IMR-90 (cell line): ENCODE data around the gene MAPKAP1. TPM values are rescaled to one million over a fixed set of nuclear protein-coding genes. Genes with fewer than 3 reads are reported as not detected.

Experiments used
- ATAC-seq: fragments of 200-7000 bp; cut with Tn5 transposase; 2 replicates; pipeline ENCODE4 v1.9.1; 2020; ENCODE audit warnings: low read depth, mild to moderate bottlenecking, moderate library complexity
- BruUV-seq: library from RNA; stranded (reverse); fragments of 400-500 nt; replicated peaks from 2 replicates; lab custom pipeline; 2021; lab: Mats Ljungman, UMichigan
- CTCF ChIA-PET: fragments of 300-600 bp; formaldehyde crosslinking; extraction: SDS; loops from one replicate; lab custom pipeline; 2021; ENCODE audit warnings: antibody characterized with exemption; lab: Yijun Ruan, JAX
- POLR2A ChIA-PET: fragments of 300-600 bp; sonication (Branson Sonifier 250); formaldehyde crosslinking; loops from one replicate; lab custom pipeline; 2022; ENCODE audit warnings: antibody characterized with exemption; ENCODE audit not compliant: unreplicated experiment; lab: Charles Lee
- DNase-seq: peaks from one replicate; pipeline ENCODE4 v3.0.0; 2013
- H2AFZ ChIP-seq: replicated peaks from 2 replicates; pipeline ENCODE3; 2013; ENCODE audit warnings: low read length, mild to moderate bottlenecking; ENCODE audit not compliant: poor library complexity
- H2AK5ac ChIP-seq: 2 replicates; pipeline ENCODE4 v1.6.1; 2013; ENCODE audit warnings: low read depth, low read length, inconsistent platforms
- H2AK9ac ChIP-seq: replicated peaks from 2 replicates; pipeline ENCODE3; 2013; ENCODE audit warnings: mild to moderate bottlenecking, low read depth, low read length, moderate library complexity; ENCODE audit not compliant: poor library complexity
- H2BK120ac ChIP-seq: 2 replicates; pipeline ENCODE4 v1.6.1; 2013; ENCODE audit warnings: low read depth, low read length, inconsistent platforms
- H2BK15ac ChIP-seq: 3 replicates; pipeline ENCODE4 v1.6.1; 2013; ENCODE audit warnings: low read depth, low read length, inconsistent platforms
- H2BK20ac ChIP-seq: 2 replicates; pipeline ENCODE4 v1.6.1; 2013; ENCODE audit warnings: low read depth, mild to moderate bottlenecking, inconsistent platforms, low read length, moderate library complexity
- H2BK5ac ChIP-seq: 2 replicates; pipeline ENCODE4 v1.6.1; 2013; ENCODE audit warnings: mild to moderate bottlenecking, low read depth, low read length, inconsistent platforms; ENCODE audit not compliant: poor library complexity, severe bottlenecking
- H3K14ac ChIP-seq: replicated peaks from 2 replicates; pipeline ENCODE4 v1.6.1; 2013; ENCODE audit warnings: low read depth, low read length, inconsistent platforms
- H3K18ac ChIP-seq: 2 replicates; pipeline ENCODE4 v1.6.1; 2013; ENCODE audit warnings: low read depth, low read length, control low read depth
- H3K23ac ChIP-seq: 2 replicates; pipeline ENCODE4 v1.6.1; 2013; ENCODE audit warnings: low read depth, low read length, inconsistent platforms
- H3K27ac ChIP-seq: 2 replicates; pipeline ENCODE4 v1.5.1; 2013; ENCODE audit warnings: mild to moderate bottlenecking, control low read depth, low read length; ENCODE audit not compliant: insufficient read depth
- H3K27me3 ChIP-seq: 2 replicates; pipeline ENCODE4 v1.6.1; 2013; ENCODE audit warnings: low read length; ENCODE audit not compliant: control insufficient read depth, insufficient read depth
- H3K36me3 ChIP-seq: 2 replicates; pipeline ENCODE4 v1.6.1; 2013; ENCODE audit warnings: low read length, mixed read lengths; ENCODE audit not compliant: control insufficient read depth, insufficient read depth
- H3K4ac ChIP-seq: 2 replicates; pipeline ENCODE4 v1.6.1; 2013; ENCODE audit warnings: low read depth, low read length, inconsistent platforms
- H3K4me1 ChIP-seq: 2 replicates; pipeline ENCODE4 v1.6.1; 2013; ENCODE audit warnings: low read length, mixed read lengths; ENCODE audit not compliant: control insufficient read depth, insufficient read depth
- H3K4me2 ChIP-seq: 2 replicates; pipeline ENCODE4 v1.6.1; 2013; ENCODE audit warnings: low read depth, mild to moderate bottlenecking, control low read depth, low read length, moderate library complexity
- H3K4me3 ChIP-seq: 2 replicates; pipeline ENCODE4 v1.5.1; 2013; ENCODE audit warnings: low read depth, mild to moderate bottlenecking, control low read depth, low read length, moderate library complexity; ENCODE audit not compliant: insufficient read depth
- H3K56ac ChIP-seq: 2 replicates; pipeline ENCODE4 v1.6.1; 2013; ENCODE audit warnings: low read length, inconsistent platforms; ENCODE audit not compliant: insufficient read depth; ENCODE audit errors: extremely low read depth
- H3K79me1 ChIP-seq, 2 experiments: 2 replicates each; pipeline ENCODE4 v1.6.1; 2013; ENCODE audit warnings: low read length in 2 of 2, inconsistent platforms in 1 of 2, low read depth in 1 of 2
- H3K9ac ChIP-seq: 2 replicates; pipeline ENCODE4 v1.6.1; 2013; ENCODE audit warnings: low read depth, low read length, control low read depth
- H3K9me1 ChIP-seq: 2 replicates; pipeline ENCODE4 v1.6.1; 2013; ENCODE audit warnings: low read length, inconsistent platforms; ENCODE audit not compliant: insufficient read depth
- H3K9me3 ChIP-seq: 2 replicates; pipeline ENCODE4 v1.6.1; 2013; ENCODE audit warnings: low read length; ENCODE audit not compliant: control insufficient read depth, insufficient read depth
- H4K20me1 ChIP-seq: 2 replicates; pipeline ENCODE4 v1.6.1; 2013; ENCODE audit warnings: low read length, inconsistent platforms; ENCODE audit not compliant: insufficient read depth
- H4K5ac ChIP-seq: 2 replicates; pipeline ENCODE4 v1.6.1; 2013; ENCODE audit warnings: mild to moderate bottlenecking, low read depth, low read length, control low read depth
- H4K8ac ChIP-seq, 2 experiments: 2 replicates each; pipeline ENCODE4 v1.6.1; 2013; ENCODE audit warnings: low read depth in 2 of 2, low read length in 2 of 2, control low read depth in 1 of 2, inconsistent platforms in 1 of 2
- H4K91ac ChIP-seq: 2 replicates; pipeline ENCODE4 v1.6.1; 2013; ENCODE audit warnings: low read depth, low read length, inconsistent platforms; ENCODE audit not compliant: insufficient read depth
- BHLHE40 ChIP-seq: fragments of 150-350 bp; IDR thresholded peaks from 2 replicates; pipeline ENCODE4 v1.6.1; 2016; ENCODE audit warnings: mild to moderate bottlenecking, low read depth, low read length
- CEBPB ChIP-seq: IDR thresholded peaks from 2 replicates; pipeline ENCODE4 v1.6.1; 2012; ENCODE audit warnings: low read depth, low read length, improper control_type of control experiment
- CHD1 ChIP-seq: IDR thresholded peaks from 2 replicates; pipeline ENCODE4 v1.6.1; 2012; ENCODE audit warnings: low read depth, low read length, improper control_type of control experiment
- FOS ChIP-seq: fragments of 150-350 bp; IDR thresholded peaks from 2 replicates; pipeline ENCODE4 v1.6.1; 2016; ENCODE audit warnings: low read depth, low read length
- MAZ ChIP-seq: IDR thresholded peaks from 2 replicates; pipeline ENCODE4 v1.6.1; 2012; ENCODE audit warnings: low read depth, mild to moderate bottlenecking, low read length, improper control_type of control experiment, moderate library complexity, borderline replicate concordance
- MXI1 ChIP-seq: IDR thresholded peaks from 2 replicates; pipeline ENCODE4 v1.6.1; 2012; ENCODE audit warnings: low read depth, mild to moderate bottlenecking, low read length, moderate library complexity, borderline replicate concordance
- NFE2L2 ChIP-seq: fragments of 150-350 bp; IDR thresholded peaks from 2 replicates; pipeline ENCODE4 v1.6.1; 2016; ENCODE audit warnings: low read depth, mild to moderate bottlenecking, low read length
- POLR2A ChIP-seq: IDR thresholded peaks from 2 replicates; pipeline ENCODE4 v1.6.1; 2012; ENCODE audit warnings: mild to moderate bottlenecking, low read depth, low read length
- RAD21 ChIP-seq: IDR thresholded peaks from 2 replicates; pipeline ENCODE4 v1.6.1; 2012; ENCODE audit warnings: low read length, improper control_type of control experiment
- RCOR1 ChIP-seq: IDR thresholded peaks from 2 replicates; pipeline ENCODE4 v1.6.1; 2012; ENCODE audit warnings: mild to moderate bottlenecking, low read length, improper control_type of control experiment; ENCODE audit not compliant: insufficient replicate concordance
- RFX5 ChIP-seq: IDR thresholded peaks from 2 replicates; pipeline ENCODE4 v1.8.0; 2012; ENCODE audit warnings: low read depth, mild to moderate bottlenecking, low read length, moderate library complexity
- SMC3 ChIP-seq: fragments of 150-350 bp; IDR thresholded peaks from 2 replicates; pipeline ENCODE4 v1.6.1; 2016; ENCODE audit warnings: low read depth, mild to moderate bottlenecking, antibody characterized with exemption, low read length, moderate library complexity
- WGBS, 2 experiments: methylation state at CpG; one replicate each; pipeline versions ENCODE4 v1.1.5 to v1.1.7; 2013; ENCODE audit warnings: missing lambda C conversion rate in 2 of 2; ENCODE audit not compliant: insufficient read length in 1 of 2; ENCODE audit errors: extremely low coverage in 2 of 2; 5-methylcytosine and 5-hydroxymethylcytosine counted together
- dilution Hi-C: fragments of 300-500 bp; cut with HindIII; formaldehyde crosslinking; loops from one replicate; pipeline ENCODE4 v1.14.3; 2018; ENCODE audit warnings: low sequenced_read_pairs; ENCODE audit not compliant: unreplicated experiment
- in situ Hi-C: fragments of 300-500 bp; cut with MboI; formaldehyde crosslinking; loops from 3 replicates; pipeline ENCODE4 v1.14.3; 2019; ENCODE audit warnings: low sequenced_read_pairs, inconsistent platforms, mixed read lengths
- intact Hi-C: fragments of 100-400 bp; cut with micrococcal nuclease; formaldehyde crosslinking; loops from 2 replicates; pipeline ENCODE4 v1.10.0; 2022
- polyA plus RNA-seq, 3 experiments: library from polyadenylated mRNA; depleted of rRNA; stranded (reverse); fragments of >200 nt; gene quantifications; 2 replicates each; pipeline ENCODE4 v1.2.3, GENCODE V29; 2012; ENCODE audit warnings: low replicate concordance in 1 of 3
- total RNA-seq: library from RNA; depleted of rRNA; stranded (reverse); fragments of >200 nt; gene quantifications from 2 replicates; pipeline ENCODE4 v1.2.3, GENCODE V29; 2012
- TF ChIP-seq, protein P1 (sequence below): fragments of 150-350 bp; IDR thresholded peaks from 2 replicates; pipeline ENCODE4 v1.6.1; 2016; ENCODE audit warnings: low read depth, mild to moderate bottlenecking, low read length, moderate library complexity, borderline replicate concordance
- TF ChIP-seq, protein P2 (sequence below): conservative IDR thresholded peaks from 2 replicates; pipeline ENCODE4 v1.5.1; 2012; ENCODE audit warnings: mild to moderate bottlenecking, low read depth, low read length, improper control_type of control experiment
- TF ChIP-seq, protein P3 (sequence below): fragments of 150-350 bp; IDR thresholded peaks from 2 replicates; pipeline ENCODE4 v1.6.1; 2017; ENCODE audit warnings: mild to moderate bottlenecking, antibody characterized with exemption, low read length, low read depth

Gene MAPKAP1
- total and polyA plus RNA-seq, 2 of the 4 experiments (the other 2 are of a cell fraction) = 87.2 to 158 TPM

DNA sequence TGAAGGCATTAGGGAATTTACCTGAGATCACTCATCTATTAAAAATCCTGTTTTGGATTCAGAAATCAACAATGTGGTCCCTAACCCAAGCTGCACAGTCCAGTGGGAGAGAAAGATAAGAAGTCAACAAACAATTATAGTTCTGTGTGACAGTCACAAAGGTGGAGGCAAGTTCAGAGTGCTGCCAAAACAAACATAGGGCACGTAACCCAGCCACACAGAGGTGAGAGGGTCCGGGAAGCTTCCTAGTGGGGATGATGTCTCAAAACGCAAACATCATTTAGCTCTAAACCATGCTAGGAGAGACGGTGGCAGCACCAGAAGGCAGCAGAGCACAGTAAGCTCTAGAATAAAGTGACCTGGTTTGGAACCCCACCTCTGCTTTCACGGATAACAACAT is 158.9 kb downstream of the MAPKAP1 start:
- Histone ChIP-seq H3K79me1 (peaks cover 25 to 50% of the 10 kb centered on the region in 2 experiments), H3K4me1 (peaks cover 21% of the 10 kb centered on the region), H3K14ac (no peak overlapping the region), H3K9me1 (peaks cover 22% of the 10 kb centered on the region), H4K5ac (no peak overlapping the region), H3K9ac (no peak overlapping the region), H2BK20ac (no peak overlapping the region), H3K18ac (no peak overlapping the region), H3K4ac (no peak overlapping the region), H2BK5ac (no peak overlapping the region), H2AFZ (no peak overlapping the region), H3K27ac (no peak overlapping the region), H3K56ac (no peak overlapping the region), H3K9me3 (no peaks in the 10 kb centered on the region), H2AK9ac (no peak overlapping the region), H3K27me3 (no peaks in the 10 kb centered on the region), H4K8ac (no peak overlapping the region), H2BK15ac (no peak overlapping the region), H4K20me1 (peaks cover 24% of the 10 kb centered on the region; the same call in 1 of the 2 replicates), H2AK5ac (no peak overlapping the region), H3K4me2 (no peak overlapping the region), H2BK120ac (no peak overlapping the region), H4K91ac (no peak overlapping the region), H3K23ac (no peak overlapping the region), H3K36me3 (0 out of 2 replicates have a peak, but pooled peaks cover 1% of the 10 kb centered on the region), H3K4me3 (no peak overlapping the region)
- DNase-seq = no peak
- intact Hi-C loops (loop anchor here (5.0 kb wide), 1 partner anchor 86 kb away; no protein-coding TSS in a partner anchor), in situ Hi-C loops (no loop called here), dilution Hi-C loops (no loop called here)
- TF ChIP-seq RAD21 (no peak), CEBPB (no peak), NFE2L2 (no peak), CHD1 (no peak), MAZ (no peak), FOS (no peak), BHLHE40 (no peak), MXI1 (no peak), RFX5 (no peak), POLR2A (no peak), RCOR1 (no peak), SMC3 (no peak)
- TF ChIP-seq, protein P1, sequence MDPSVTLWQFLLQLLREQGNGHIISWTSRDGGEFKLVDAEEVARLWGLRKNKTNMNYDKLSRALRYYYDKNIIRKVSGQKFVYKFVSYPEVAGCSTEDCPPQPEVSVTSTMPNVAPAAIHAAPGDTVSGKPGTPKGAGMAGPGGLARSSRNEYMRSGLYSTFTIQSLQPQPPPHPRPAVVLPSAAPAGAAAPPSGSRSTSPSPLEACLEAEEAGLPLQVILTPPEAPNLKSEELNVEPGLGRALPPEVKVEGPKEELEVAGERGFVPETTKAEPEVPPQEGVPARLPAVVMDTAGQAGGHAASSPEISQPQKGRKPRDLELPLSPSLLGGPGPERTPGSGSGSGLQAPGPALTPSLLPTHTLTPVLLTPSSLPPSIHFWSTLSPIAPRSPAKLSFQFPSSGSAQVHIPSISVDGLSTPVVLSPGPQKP = no peak
- TF ChIP-seq, protein P2, sequence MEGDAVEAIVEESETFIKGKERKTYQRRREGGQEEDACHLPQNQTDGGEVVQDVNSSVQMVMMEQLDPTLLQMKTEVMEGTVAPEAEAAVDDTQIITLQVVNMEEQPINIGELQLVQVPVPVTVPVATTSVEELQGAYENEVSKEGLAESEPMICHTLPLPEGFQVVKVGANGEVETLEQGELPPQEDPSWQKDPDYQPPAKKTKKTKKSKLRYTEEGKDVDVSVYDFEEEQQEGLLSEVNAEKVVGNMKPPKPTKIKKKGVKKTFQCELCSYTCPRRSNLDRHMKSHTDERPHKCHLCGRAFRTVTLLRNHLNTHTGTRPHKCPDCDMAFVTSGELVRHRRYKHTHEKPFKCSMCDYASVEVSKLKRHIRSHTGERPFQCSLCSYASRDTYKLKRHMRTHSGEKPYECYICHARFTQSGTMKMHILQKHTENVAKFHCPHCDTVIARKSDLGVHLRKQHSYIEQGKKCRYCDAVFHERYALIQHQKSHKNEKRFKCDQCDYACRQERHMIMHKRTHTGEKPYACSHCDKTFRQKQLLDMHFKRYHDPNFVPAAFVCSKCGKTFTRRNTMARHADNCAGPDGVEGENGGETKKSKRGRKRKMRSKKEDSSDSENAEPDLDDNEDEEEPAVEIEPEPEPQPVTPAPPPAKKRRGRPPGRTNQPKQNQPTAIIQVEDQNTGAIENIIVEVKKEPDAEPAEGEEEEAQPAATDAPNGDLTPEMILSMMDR = no peak
- TF ChIP-seq, protein P3, sequence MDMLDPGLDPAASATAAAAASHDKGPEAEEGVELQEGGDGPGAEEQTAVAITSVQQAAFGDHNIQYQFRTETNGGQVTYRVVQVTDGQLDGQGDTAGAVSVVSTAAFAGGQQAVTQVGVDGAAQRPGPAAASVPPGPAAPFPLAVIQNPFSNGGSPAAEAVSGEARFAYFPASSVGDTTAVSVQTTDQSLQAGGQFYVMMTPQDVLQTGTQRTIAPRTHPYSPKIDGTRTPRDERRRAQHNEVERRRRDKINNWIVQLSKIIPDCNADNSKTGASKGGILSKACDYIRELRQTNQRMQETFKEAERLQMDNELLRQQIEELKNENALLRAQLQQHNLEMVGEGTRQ = no peak
- ChIA-PET POLR2A (no interaction called here), CTCF (no interaction called here)
- no CpG with 5 or more reads among the region's 5 CpGs for WGBS, 2 experiments
- no peak for ATAC-seq
- no TSS peak for BruUV-seq
